MM.1S (cell line): ENCODE measurements around the gene LMBR1.

Experiments used
- CTCF ChIP-seq: fragments of 300-600 bp; sonication (generic); IDR thresholded peaks from 2 replicates; pipeline ENCODE4 v1.5.1; 2016; ENCODE audit warnings: antibody characterized with exemption, low read length, mixed read lengths
- EZH2 ChIP-seq: fragments of 300-600 bp; sonication (generic); optimal IDR thresholded peaks from 2 replicates; pipeline ENCODE3; 2017; ENCODE audit warnings: low read depth, mild to moderate bottlenecking, antibody characterized with exemption, low read length, mixed read lengths
- EZH2phosphoT487 ChIP-seq: fragments of 300-600 bp; sonication (generic); IDR thresholded peaks from 2 replicates; pipeline ENCODE4 v1.6.1; 2018; ENCODE audit warnings: antibody characterized with exemption, low read length

GRCh38 chr7:156919132-156919713 is 26.2 kb upstream of the LMBR1 start:
- TF ChIP-seq EZH2 = no peak
- TF ChIP-seq CTCF = no peak
- TF ChIP-seq EZH2phosphoT487 = no peak
